Activated T-cell treated with anti-CD3 and anti-CD28 coated beads, Interleukin-2, amount 50 U/mL, for 48 hours (primary cell): ENCODE results near the gene HMCES.

ENCODE experiments used
- DNase-seq, 2 experiments: peaks; one replicate each; pipeline ENCODE4 v3.0.0-alpha.2; 2020

HMCES gene

GRCh38 chr3:129305592-129306091 is 27.0 kb downstream of the HMCES start:
- DNase-seq, result peak; percentile 54

- DNase-seq, result no peak
Measured at GRCh38 chr3:129308636-129309035, 30.0 kb downstream of the HMCES start.

GRCh38 chr3:129310111-129311011 is 31.7 kb downstream of the HMCES start:
- no peak for DNase-seq

- DNase-seq, result no peak
Measured at GRCh38 chr3:129311054-129311902, 32.6 kb downstream of the HMCES start.

- peak in 1 of 2 experiments; percentile 35 for DNase-seq
Measured at GRCh38 chr3:129312021-129312639, 33.5 kb downstream of the HMCES start.

GRCh38 chr3:129312671-129313414 is 34.2 kb downstream of the HMCES start:
- no peak for DNase-seq

GRCh38 chr3:129313415-129313664 is 34.7 kb downstream of the HMCES start:
- DNase-seq, result peak in 1 of 2 experiments; percentile 41

GRCh38 chr3:129313665-129314385 is 35.2 kb downstream of the HMCES start:
- peak in 1 of 2 experiments; percentile 43 for DNase-seq

GRCh38 chr3:129314386-129315222 is 35.9 kb downstream of the HMCES start:
- peak; percentile 67 to 74 for DNase-seq

GRCh38 chr3:129315223-129315997 is 36.7 kb downstream of the HMCES start:
- DNase-seq, result peak; percentile 59 to 64

- no peak for DNase-seq
Measured at GRCh38 chr3:129315998-129316247, 37.3 kb downstream of the HMCES start.

GRCh38 chr3:129316248-129317013 is 37.8 kb downstream of the HMCES start:
- peak; percentile 96 for DNase-seq

GRCh38 chr3:129317014-129317771 is 38.5 kb downstream of the HMCES start:
- DNase-seq, result no peak

GRCh38 chr3:129317848-129318247 is 39.2 kb downstream of the HMCES start:
- DNase-seq, result no peak

- no peak for DNase-seq
Measured at GRCh38 chr3:129318921-129319320, 40.3 kb downstream of the HMCES start.

- DNase-seq, result no peak
Measured at GRCh38 chr3:129320261-129320660, 41.6 kb downstream of the HMCES start.

GRCh38 chr3:129320825-129321487 is 42.3 kb downstream of the HMCES start:
- DNase-seq, result no peak

- DNase-seq, result no peak
Measured at GRCh38 chr3:129321887-129322286, 43.2 kb downstream of the HMCES start.
